Measurements from ENCODE around the gene EOLA2. TPM values are rescaled to one million over a fixed set of nuclear protein-coding genes. Genes with fewer than 3 reads are reported as not detected.

EOLA2 gene
- total and polyA plus RNA-seq, 10 of the 15 experiments (the other 5 are each of a cell fraction or from before 2014, with no cell fraction given) = 23.9 to 55.8 (median 41.4) TPM

DNA sequence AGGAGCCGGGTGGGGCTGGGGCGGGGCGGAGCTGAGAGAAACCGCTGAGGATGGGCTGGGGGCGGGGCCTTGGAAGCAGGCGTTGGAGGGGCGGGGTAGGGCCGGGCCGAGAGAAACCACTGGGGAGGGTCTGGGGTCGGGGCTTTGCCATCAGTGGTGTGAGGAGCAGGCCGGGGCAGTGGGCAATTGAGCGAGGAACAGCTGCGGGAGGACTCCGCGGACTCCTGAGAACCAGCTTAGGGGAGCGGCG lies 1.3 kb upstream of the EOLA2 start:
- WGBS (ENCODE audit: insufficient coverage, insufficient replicate concordance, low lambda C conversion rate, missing lambda C conversion rate) = 59% methylated on average over 7 of the region's 17 CpGs
- no peaks in the 10 kb centered on the region; a peak in 1 of 4 replicates for H3K36me3 ChIP-seq (ENCODE audit: control insufficient read depth in 2 of 2, insufficient read depth in 2 of 2, low read length in 1 of 2)
- POLR2A ChIA-PET = interaction anchor here (0.5 to 3.1 kb wide), 10 partner anchors 23 to 754 kb away, joined by 3 to 34 read pairs (median 4); partner anchors contain the start of genes EOLA1, MTM1 and MTMR1
- peak overlapping the region; percentile 73 for H3K27ac ChIP-seq (ENCODE audit: control insufficient read depth, insufficient read depth)
- peak overlapping the region; percentile 48; the same call in 1 of the 2 replicates for H2AFZ ChIP-seq (ENCODE audit: control insufficient read depth, low read depth, low read length)
- no peaks in the 10 kb centered on the region for H3K4me1 ChIP-seq (ENCODE audit: control insufficient read depth, insufficient read depth, low read length)
- BruUV-seq (replicated peaks) = no TSS peak
- DNase-seq (ENCODE audit: low read depth, low spot score) = no peak
- peak overlapping the region; percentile 60; the same call in 1 of the 2 replicates for H3K4me2 ChIP-seq (ENCODE audit: control insufficient read depth, insufficient read depth)
- H3K4me3 ChIP-seq = peak overlapping the region; percentile 47; the same call in 1 of the 2 replicates
- ATAC-seq = peak; percentile 52
- H4K20me1 ChIP-seq (ENCODE audit: control insufficient read depth, insufficient read depth) = no peaks in the 10 kb centered on the region
- in situ Hi-C loops (cut with MboI) (no loop called here), intact Hi-C loops (cut with micrococcal nuclease; ENCODE audit: unreplicated experiment) (loop anchor here (10.0 kb wide), 1 partner anchor 435 kb away; the partner anchor contains the start of gene IDS)
- peaks cover 11% of the 10 kb centered on the region for H3K79me2 ChIP-seq (ENCODE audit: control insufficient read depth, insufficient read depth, low read length)
- no peak for FAIRE-seq
- peak overlapping the region; percentile 65; the same call in 1 of the 2 replicates for H3K9ac ChIP-seq (ENCODE audit: control insufficient read depth, insufficient read depth, low read length)
- RAD21 ChIA-PET (ENCODE audit: unreplicated experiment) = interaction anchor here (0.7 to 3.9 kb wide), 10 partner anchors 23 to 1073 kb away, joined by 3 to 49 read pairs (median 8); partner anchors contain the start of genes EOLA1 and MTM1
- no peaks in the 10 kb centered on the region for H3K27me3 ChIP-seq (replicated peaks in 1 of 2; ENCODE audit: control insufficient read depth in 2 of 2, insufficient read depth in 2 of 2, low read length in 1 of 2)
- SMC1A ChIA-PET (ENCODE audit: uncharacterized antibody, unreplicated experiment) = interaction anchor here (1.0 to 1.4 kb wide), 2 partner anchors 110 to 400 kb away, joined by 3 to 11 read pairs; partner anchors contain the start of gene EOLA1
- CTCF ChIA-PET = interaction anchor here (0.9 to 1.4 kb wide), 5 partner anchors 110 to 757 kb away, joined by 3 to 5 read pairs (median 4); partner anchors contain the start of gene EOLA1
- H3K9me3 ChIP-seq (replicated peaks; ENCODE audit: control insufficient read depth, insufficient read depth, low read length) = no peaks in the 10 kb centered on the region; the same call in 2 of the 3 replicates
- TF ChIP-seq, protein P1, sequence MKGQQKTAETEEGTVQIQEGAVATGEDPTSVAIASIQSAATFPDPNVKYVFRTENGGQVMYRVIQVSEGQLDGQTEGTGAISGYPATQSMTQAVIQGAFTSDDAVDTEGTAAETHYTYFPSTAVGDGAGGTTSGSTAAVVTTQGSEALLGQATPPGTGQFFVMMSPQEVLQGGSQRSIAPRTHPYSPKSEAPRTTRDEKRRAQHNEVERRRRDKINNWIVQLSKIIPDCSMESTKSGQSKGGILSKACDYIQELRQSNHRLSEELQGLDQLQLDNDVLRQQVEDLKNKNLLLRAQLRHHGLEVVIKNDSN (IDR thresholded peaks at IDR 0.05; ENCODE audit: borderline replicate concordance, extremely low read length, insufficient read depth, low read depth, low read length) = no peak
- TF ChIP-seq TARDBP (IDR thresholded peaks at IDR 0.05; ENCODE audit: borderline replicate concordance) = no peak
- no peak for TF ChIP-seq GATAD2B (conservative IDR thresholded peaks at IDR 0.05; ENCODE audit: low read depth)
- TF ChIP-seq ZNF622 (IDR thresholded peaks at IDR 0.05) = no peak
- peak; percentile 51; the same call in 1 of the 2 replicates for TF ChIP-seq SMARCA5 (IDR thresholded peaks at IDR 0.05)
- no peak for TF ChIP-seq ETV6 (conservative IDR thresholded peaks at IDR 0.05 in 1 of 2, IDR thresholded peaks at IDR 0.05 in 1 of 2; ENCODE audit: borderline replicate concordance in 1 of 2, low read depth in 1 of 2)
- no peak for TF ChIP-seq SMAD1 (IDR thresholded peaks at IDR 0.05; ENCODE audit: low read depth, partially characterized antibody)
- no peak for TF ChIP-seq ZNF217 (IDR thresholded peaks at IDR 0.05)
- TF ChIP-seq POLR2A (IDR thresholded peaks at IDR 0.05; ENCODE audit: low read depth, low read length) = peak; percentile 65

Measured in GM12878 (cell line).